GM19467 (cell line): ENCODE results near the gene DSCAM.

Experiments
- ATAC-seq: cut with Tn5 transposase; IDR thresholded peaks from one replicate; pipeline ENCODE4 v1.9.1; 2021; ENCODE audit warnings: mild to moderate bottlenecking, moderate library complexity; ENCODE audit not compliant: unreplicated experiment

DSCAM gene

DNA sequence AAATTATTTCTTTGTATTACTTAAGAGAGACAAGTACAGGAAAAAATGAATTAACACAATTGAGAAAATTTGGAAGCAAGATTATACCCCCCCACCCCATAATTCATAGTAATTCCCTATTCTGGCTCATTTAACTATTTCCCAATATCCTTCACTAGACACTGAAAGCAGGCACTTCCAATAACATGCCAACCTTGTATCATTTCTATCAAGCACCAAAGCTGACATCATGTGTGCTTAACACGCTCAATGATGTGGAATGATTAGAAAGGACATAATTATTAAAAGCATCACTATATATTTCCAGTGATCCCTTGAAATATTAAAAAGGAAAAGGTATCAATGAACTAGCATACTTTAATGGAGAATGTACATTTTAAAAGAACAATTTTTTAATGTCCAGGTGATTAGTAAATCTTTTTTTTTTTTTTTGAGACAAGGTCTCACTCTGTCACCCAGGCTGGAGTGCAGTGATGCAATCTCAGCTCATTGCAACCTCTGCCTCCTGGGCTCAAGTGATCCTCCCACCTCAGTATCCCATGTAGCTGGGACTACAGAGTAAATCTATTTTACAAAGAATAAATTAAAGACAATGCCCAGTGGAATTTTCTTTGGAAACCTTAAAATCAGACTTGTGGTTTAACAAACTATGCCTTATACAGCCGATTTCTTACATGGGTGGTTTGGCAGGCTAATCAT is 443.9 kb downstream of the DSCAM start:
- ATAC-seq: no peak

DNA sequence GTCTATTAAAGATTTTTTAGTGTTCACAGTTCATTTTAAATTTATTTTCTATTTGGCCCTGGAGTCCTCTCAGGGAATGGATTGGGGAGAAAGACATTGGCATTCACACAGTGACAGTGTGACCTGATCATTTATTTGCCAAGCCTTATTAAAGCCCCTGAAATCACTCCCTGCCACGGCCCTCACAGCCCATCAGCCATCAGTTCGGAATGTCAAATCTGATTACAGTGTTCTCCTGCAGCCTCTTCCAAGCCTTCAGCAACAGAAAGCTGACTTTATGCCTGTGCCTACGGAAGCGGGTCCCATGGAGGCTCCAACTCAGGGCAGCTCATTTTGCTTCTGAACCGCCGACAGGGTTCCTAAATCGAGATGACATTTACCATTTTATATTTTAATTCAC is 451.2 kb downstream of the DSCAM start:
- ATAC-seq: no peak

DNA sequence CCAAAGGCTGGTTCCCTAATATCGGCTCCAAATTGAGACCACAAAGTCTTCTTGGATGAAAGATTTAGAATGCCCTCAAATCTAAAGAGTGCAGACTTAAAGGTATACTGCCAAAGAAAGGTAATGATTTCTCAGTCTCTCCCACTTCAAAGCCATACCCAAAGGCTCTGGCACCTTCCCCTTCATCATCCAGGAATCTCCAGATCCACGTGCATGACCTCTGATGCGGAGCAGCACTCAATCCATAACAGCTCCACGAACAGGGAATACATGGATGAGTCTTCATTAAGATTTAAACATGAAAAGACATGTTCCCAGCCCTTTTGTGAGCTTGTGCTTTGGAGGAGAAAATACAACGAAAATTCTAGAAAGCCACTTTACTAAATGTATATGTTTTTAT is 453.9 kb downstream of the DSCAM start:
- no peak for ATAC-seq

DNA sequence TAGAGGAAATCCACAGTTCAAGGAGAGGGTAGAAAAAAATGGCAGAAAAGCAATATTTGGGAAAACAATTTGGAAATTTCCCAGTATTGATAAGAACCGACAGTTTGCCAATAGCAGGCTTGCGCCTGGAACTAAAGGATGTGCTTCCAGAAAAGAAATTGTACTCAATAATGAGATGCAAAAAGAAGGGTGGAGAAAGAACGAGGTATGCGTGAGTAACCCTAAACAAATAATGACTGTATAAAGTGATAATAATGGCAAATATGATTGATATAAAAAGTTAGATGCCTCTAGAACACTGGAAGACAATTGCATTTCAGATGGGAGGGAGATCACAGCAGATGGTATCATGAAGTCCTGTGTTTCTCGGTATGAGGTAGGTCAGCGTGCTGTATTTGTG is 458.9 kb downstream of the DSCAM start:
- no peak for ATAC-seq

DNA sequence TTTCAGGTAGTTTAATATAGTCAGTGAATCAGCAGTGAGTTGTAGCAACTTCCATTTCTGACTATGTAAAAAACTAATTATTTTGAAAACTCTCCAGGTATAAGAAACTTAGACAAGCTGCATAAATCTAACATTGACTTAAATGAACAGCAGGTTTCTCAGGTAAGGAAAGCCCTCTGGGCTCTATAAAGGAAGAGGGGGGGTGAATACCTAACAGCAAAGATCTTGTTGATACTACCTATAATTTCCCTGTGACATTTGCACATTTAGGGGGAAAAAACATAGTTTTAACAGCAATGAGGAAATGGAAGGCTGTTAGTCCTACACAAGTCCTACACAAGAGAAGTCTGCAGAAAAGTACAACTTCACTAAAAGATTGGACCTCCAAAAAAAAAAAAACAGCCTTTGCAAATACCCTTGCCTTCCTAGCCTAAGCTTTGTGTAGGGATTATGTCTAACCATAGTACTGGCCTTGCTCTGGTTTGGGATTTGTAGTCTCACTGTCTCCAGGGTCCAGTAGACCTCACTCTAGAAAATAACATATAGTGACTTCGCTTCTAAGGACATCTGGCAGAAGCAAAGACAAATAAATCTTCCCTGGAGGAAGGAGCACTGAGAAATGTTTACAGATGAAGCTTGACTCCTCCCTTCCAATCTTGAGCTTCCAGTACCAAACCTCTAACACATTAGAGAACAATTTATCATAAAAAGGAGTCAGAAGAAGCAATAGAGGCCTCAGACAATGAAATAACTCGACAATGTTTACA is 459.8 kb downstream of the DSCAM start:
- no peak for ATAC-seq

DNA sequence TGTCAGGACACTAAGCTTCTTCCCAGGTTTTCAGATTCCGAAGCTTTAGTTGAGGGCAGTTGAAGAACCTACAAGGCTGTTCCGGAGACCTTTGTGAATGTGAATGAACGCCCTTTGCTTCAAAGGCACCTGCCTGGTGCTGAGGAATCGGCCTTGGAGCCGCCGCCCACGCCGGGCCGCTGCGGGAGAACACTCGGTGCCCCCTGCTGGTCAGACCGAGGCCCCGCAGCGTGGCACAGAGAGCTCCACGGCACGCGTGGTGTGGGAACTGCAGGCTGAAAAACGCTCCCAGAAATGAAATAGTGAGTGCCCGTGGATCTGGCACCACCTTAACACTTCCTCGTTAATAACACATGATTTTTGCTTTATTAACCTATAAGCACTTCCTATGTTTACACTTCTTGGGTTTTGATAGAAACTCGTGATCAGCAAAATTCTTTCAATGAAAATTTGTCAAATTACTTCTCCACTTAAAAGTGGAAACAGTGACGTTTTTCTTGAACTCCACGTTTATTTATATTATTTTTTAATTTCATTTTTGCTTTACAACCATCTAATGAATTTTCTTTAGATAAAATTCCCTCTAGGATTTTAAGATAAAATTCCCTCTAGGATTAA is 460.6 kb downstream of the DSCAM start:
- ATAC-seq: no peak

DNA sequence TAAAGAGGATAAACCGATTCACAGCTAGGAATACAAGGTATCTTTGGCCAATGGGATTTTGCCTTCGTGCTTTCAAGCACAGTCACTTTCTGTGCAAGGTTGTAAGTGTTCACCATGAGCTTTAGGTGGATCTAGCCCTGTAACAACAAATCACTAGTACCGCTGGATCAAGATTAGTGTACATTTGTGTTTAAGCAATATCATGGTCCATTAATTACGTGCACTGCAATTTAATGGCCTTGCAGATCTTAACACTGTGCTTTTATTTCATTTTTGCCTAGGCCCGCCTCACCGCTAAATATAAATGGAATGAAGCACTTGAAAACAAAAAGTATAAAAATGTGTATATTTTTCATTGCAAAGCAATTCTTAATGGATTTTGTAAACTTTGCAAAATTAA is 461.1 kb downstream of the DSCAM start:
- no peak for ATAC-seq

DNA sequence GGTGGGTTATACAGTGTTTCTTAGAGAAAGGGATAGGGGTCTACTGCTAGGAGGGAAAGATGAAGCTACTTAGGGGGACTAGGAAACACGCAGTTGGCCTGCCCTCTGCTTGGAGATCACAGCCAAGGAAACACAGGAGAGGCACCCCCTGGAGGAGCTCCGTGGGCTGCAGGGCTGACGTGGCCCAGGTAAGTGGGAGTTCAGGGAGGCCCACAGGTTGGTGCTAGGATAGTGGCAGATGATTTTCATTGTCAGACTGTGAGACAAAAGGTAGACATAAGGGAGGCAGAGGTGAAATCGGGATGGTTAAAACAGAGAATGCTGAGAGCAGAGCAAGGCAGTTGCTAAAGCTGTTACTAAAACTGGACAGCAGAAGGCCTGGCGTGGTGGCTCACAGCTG is 463.0 kb downstream of the DSCAM start:
- no peak for ATAC-seq

DNA sequence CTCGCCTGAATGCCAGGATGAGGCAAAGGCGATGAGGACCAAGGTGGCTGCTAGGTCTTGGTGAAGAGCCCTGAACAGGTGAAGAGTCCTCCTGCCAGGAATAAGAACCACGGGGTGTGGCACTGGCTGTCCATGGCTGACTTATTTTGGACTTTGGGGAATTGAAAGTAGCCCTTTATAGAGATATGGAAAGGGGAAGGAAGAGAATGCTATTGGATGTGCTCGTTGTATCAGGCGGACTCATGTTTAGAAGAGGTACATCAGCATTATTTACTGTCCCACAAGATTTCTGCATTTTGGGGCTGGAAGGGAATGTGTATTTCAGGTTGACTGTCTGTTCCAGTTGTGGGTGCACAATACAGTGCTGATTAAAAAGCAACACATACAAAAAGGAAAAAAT is 465.8 kb downstream of the DSCAM start:
- ATAC-seq: no peak

DNA sequence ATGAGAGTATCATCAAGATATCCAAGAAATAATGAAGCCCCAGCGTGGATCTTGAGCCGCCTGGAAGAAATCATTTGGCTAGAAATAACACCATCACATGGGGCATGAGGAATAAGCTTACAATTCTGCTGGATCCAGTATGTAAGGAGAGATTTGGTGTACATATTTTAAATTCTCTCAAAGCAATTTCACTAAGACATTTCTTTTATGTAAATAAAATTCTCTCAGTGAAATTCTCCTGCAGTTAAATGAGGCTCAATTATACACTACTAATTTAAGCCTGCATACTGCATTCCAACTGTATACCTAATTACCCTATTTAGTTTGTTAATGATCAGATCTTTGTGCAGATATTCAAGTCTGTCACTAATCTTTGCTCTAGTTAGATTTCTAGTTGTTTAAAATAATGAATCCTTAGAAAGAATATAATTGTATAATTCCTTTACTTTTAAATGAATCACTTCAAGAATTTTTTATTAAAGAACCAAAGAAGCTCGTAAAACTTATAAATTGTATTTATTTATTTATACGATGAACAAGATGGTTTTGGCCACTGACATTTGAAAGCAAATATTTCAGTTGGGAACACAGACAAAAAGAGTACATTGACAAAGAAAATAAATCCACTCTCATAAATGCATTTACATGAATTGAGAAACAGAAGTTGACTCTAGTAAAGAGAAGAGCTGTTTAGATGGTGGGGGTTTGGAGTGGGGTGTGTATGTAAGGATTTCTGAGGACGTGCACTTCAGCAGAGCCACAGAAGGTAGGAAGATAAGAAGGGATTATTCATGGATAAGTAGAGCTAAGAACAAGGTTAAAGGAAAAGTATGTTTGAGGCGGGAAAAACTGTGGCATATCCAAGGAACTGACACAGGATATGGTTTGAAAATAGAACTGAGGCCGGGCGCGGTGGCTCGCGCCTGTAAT is 466.8 kb downstream of the DSCAM start:
- no peak for ATAC-seq

DNA sequence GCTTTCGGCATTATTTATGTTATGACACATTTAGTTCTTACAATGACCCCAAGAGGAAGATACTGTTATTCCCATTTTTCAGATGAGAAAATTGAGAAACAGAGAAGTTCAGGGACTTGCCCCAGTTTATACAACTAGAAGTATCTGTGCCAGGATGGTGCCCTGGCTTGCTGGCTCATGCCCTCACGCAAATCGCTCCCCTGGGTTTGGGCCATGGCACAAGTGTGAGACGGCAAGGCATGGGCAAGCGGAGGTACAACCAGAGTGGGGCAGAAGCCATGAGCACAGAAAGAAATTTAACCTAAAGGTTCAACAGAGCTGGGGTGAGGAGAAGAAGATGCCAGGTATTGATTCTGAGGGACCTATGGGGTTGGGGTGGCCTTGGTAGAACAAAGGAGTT is 469.8 kb downstream of the DSCAM start:
- no peak for ATAC-seq

DNA sequence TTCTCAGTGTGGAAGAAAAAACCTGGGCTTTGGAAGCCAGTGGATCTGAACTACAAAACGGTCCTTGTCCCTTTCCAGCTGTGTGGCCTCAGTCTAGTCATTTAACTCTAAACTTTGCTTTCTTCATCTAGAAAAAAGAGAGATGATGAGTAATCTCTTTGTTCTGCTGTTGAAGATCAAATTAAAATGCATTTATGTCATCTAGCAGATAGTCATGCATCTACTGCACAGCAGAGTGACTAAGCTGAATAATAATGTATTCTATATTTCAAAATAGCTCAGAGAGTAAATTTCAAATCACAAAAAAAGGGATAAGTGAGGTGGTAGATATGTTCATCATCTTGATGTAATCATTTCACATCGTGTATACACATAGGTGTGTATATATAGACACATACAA is 473.2 kb downstream of the DSCAM start:
- no peak for ATAC-seq

DNA sequence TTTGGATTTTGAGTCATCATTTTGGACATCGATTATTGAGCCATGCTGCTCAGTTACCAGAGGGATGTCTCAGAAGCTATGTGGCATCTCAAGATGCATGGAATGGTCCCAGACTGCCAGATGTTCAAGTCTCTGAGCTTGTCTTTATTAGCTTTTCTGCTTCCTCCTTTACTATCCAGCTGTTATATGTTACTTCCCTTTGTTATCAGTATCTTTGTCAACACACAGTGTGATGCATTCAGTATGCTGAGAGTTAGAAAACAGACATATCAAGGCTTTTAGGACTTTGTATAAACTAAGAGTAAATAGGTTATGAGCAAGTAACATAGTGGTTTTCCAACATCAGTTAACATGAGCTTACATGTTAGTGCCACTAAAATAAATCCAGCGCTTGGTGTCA is 474.5 kb downstream of the DSCAM start:
- no peak for ATAC-seq

DNA sequence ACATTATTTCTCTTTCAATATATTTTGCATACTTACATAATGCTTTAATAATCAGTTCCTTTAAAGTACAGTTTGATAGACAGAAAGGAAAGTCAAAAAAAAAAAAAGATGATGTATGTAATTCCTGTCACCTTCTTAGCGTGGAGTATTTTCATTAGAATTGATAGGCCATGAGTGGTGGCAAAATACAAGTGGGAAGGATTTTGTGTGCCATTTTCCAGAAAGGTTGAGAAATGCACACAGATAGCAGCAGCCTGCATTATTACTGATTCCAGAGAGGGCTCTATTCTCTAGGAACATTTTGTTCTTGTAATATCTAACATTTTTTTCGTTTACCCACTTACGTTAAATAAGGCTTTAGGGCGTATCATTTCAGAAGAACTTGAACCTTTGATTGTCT is 475.6 kb downstream of the DSCAM start:
- ATAC-seq: no peak

DNA sequence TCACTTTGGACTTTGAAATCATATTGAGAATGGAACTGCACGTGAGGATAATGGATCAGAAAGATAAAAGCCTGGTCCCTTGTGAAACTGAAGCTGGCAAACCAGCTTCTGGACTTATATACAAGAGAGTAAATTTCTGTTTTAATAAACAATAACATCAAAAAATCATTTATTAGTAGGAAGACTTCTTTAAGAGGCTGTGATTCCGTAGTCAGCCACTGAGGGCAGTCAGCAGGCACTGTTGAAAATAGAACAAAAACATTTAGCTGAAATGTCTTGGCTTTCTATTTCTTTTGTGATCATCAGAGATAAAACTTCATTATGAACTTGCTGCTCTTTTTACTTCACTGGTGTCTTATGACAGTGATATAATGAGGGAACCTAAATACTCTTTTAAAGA is 490.3 kb downstream of the DSCAM start:
- no peak for ATAC-seq

DNA sequence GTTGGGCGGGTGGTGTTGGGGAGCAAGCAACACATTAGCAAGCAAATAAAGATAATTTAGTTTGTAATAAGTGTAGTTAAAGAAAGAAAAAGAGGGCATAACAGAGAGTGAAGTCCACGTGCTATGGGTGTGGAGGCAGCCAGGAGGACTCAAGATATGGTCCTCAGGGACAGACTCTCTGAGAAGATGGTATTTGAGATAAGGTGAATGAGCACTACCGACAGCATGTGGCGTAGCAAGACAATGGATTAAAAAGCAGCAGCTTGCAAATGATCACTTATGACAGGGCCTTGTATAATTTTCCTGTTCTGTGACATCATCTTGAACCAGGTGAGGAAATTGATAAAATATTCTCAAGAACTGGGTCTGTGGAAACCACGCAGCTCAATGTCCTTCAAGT is 491.9 kb downstream of the DSCAM start:
- ATAC-seq: no peak

DNA sequence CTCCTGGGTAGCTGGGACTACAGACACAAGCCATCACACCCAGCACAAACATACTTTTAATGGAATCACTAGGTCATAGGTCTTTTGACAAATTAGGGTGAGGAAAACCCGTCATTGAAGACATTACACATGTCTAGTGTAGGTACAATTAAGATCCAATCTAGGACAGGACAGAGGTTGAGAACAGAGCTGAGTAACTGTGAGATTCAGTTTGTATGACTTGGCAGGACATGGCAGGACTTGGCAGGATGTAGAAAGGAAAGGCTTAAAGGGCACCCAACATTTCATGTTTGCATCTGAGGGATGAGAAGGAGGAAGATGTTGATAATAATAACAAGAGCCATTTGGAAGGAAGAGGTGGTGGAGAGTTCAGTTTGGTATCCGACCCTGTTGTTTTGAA is 496.0 kb downstream of the DSCAM start:
- no peak for ATAC-seq

DNA sequence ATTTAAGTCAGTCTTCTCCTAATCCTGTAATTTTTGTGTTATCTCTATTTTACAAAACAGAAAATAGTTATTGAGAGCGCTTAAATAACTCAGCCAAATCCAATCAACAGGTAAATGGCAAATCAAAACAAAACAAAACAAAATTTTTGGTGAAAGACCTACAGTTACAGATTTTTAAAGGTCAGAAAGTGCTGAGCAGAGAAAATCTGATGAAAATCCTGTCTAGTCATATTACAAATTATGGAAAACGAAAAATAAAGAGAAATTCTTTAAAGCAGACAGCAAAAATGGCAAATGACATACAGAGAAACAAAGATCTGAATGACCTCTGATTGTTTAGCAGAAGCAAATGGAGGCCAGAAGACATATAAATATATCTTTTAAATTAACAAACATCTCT is 497.4 kb downstream of the DSCAM start:
- ATAC-seq: no peak

DNA sequence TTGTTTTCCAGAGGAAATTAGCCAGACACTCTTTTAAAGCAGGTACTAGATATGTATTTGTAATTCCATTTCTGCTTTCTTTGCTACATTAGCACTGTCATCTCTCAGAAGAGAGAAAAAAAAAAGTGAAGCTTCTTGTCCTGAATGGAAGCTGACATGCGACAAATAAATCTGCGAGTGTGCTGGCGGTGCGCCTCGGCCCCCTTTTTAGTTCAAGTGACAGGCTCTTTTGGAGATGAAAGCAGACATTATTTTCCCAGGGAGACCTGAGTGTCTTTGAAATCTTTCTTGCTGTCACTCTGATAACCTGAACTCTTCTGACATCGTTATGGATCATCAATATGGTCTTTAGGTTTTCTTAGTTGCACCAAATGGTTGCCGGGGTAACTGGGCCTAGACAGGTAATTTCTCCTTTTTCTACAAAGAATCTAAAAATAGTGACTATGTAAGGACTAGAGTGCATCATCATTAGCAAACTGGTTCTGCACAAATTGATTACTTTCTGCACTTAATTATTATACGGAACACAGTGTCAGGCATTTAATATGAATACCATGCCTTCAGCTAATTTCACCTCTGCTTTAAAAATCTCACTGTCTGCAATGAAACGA is 501.1 kb downstream of the DSCAM start:
- no peak for ATAC-seq

DNA sequence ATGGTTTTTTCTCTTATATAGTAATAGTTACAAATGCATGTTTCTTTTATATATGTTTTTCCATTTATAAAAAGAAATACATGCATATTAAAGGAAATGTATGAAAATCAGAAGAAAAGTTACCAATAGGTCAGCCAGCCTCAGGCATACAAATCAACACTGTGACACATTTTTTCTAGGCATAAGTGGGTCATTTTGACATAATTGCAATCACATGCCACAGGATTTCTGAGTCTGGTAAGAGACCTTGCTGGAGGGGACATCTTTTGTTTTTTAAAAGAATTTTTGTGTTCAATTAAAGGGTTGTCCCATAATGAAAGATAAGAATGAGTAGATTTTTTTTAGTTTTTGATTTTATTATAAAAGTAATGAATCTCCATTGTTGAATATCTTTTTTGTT is 506.6 kb downstream of the DSCAM start:
- ATAC-seq: no peak

DNA sequence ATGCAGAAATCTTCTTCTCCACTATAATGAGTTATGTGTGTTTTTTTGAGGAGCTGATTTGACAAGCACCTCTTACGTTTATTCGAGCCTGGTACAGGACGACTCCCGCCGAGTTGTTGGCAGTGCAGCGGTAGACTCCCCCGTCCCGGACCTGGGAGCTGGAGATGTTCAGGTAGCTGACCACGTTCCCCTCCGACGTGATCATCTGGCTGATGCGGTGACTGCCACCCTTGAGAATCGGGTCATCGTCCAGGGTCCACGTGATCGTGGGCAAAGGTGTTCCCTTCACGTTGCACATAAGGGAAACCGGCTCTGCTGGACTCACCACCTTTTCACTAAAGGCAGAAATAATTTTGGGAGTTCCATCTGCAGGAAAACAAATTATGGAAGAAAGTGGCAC is 507.9 kb downstream of the DSCAM start:
- no peak for ATAC-seq
